Fibroblast of villous mesenchyme (primary cell): ENCODE results near the gene MBD5. TPM values are rescaled to one million over a fixed set of nuclear protein-coding genes. Genes with fewer than 3 reads are reported as not detected.
"Not testable (repeated sequence)": the region's sequence is repeated elsewhere in the genome, so short reads cannot be mapped to it uniquely, and the experiment has no call there.

Experiments used
- DNase-seq: peaks from one replicate; pipeline ENCODE4 v3.0.0-alpha.2; 2010; ENCODE audit warnings: low read depth
- H3K4me3 ChIP-seq: 2 replicates; pipeline ENCODE4 v1.5.1; 2011; ENCODE audit warnings: low read depth, mild to moderate bottlenecking, low read length
- CTCF ChIP-seq: IDR thresholded peaks from 2 replicates; pipeline ENCODE4 v1.5.1; 2012; ENCODE audit warnings: low read depth, mild to moderate bottlenecking, low read length; ENCODE audit not compliant: insufficient read depth
- total RNA-seq: library from RNA; depleted of rRNA; stranded (reverse); fragments of >200 nt; gene quantifications from 2 replicates; pipeline ENCODE4 v1.2.3, GENCODE V29; 2012

Gene MBD5
- total RNA-seq = 20.6 and 35.0 TPM in 2 replicates

- DNase-seq = peak; percentile 70
Observed at GRCh38 chr2:148021059-148021861, at the start of gene MBD5. TSS of gene MBD5 (plus strand) at chr2:148021091.

GRCh38 chr2:147976102-147976501 is 44.8 kb upstream of the MBD5 start:
- H3K4me3 ChIP-seq = no peak overlapping the region
- no peak for TF ChIP-seq CTCF
- DNase-seq = no peak

More at GRCh38 chr2:148021059-148021861, at the start of gene MBD5:
- H3K4me3 ChIP-seq = peak within 1 kb of the TSS; percentile 99
- TF ChIP-seq CTCF = no peak

GRCh38 chr2:147977679-147978078 is 43.2 kb upstream of the MBD5 start:
- TF ChIP-seq CTCF = no peak
- H3K4me3 ChIP-seq = no peak overlapping the region
- DNase-seq = no peak

GRCh38 chr2:147980940-147981528 is 39.9 kb upstream of the MBD5 start:
- TF ChIP-seq CTCF = no peak
- no peak for DNase-seq
- H3K4me3 ChIP-seq = no peak overlapping the region

GRCh38 chr2:147989102-147989501 is 31.8 kb upstream of the MBD5 start:
- no peak for TF ChIP-seq CTCF
- no peak for DNase-seq
- H3K4me3 ChIP-seq = no peak overlapping the region

GRCh38 chr2:147989809-147990403 is 31.0 kb upstream of the MBD5 start:
- DNase-seq = peak; percentile 71
- no peak overlapping the region for H3K4me3 ChIP-seq
- TF ChIP-seq CTCF = peak; percentile 66

- not testable (repeated sequence) for DNase-seq, H3K4me3 ChIP-seq
Observed at GRCh38 chr2:147994965-147995364, 25.9 kb upstream of the MBD5 start.
